Immature natural killer cell (primary cell): ENCODE results near the gene AP2M1. TPM values are rescaled to one million over a fixed set of nuclear protein-coding genes. Genes with fewer than 3 reads are reported as not detected.
A peak's percentile ranks its signal among the peaks of the same experiment; 100 is the strongest.

Experiments used
- DNase-seq, 3 donors: peaks; one replicate each; pipeline ENCODE4 v3.0.0; 2022; ENCODE audit warnings: mixed read lengths in 1 of 3
- H3K27ac Mint-ChIP-seq, 6 donors: one replicate each; pipeline ENCODE4 v1.8.0; 2020; ENCODE audit warnings: mixed read lengths in 6 of 6, mild to moderate bottlenecking in 5 of 6, inconsistent platforms in 4 of 6, moderate library complexity in 3 of 6
- H3K27me3 Mint-ChIP-seq, 3 donors: one replicate each; pipeline ENCODE4 v1.8.0; 2020 to 2021; ENCODE audit warnings: low read depth in 3 of 3, mild to moderate bottlenecking in 3 of 3, mixed read lengths in 3 of 3, moderate library complexity in 3 of 3, inconsistent platforms in 1 of 3
- H3K36me3 Mint-ChIP-seq, 3 donors: one replicate each; pipeline ENCODE4 v1.8.0; 2020; ENCODE audit warnings: mixed read lengths in 3 of 3, inconsistent platforms in 2 of 3, mild to moderate bottlenecking in 2 of 3
- H3K4me1 Mint-ChIP-seq, 2 donors: one replicate each; pipeline ENCODE4 v1.8.0; 2020; ENCODE audit warnings: inconsistent platforms in 2 of 2, mild to moderate bottlenecking in 2 of 2, mixed read lengths in 2 of 2, moderate library complexity in 1 of 2
- H3K4me3 Mint-ChIP-seq, 5 donors: one replicate each; pipeline ENCODE4 v1.8.0; 2020; ENCODE audit warnings: mild to moderate bottlenecking in 5 of 5, mixed read lengths in 5 of 5, inconsistent platforms in 3 of 5, moderate library complexity in 3 of 5
- H3K9me3 Mint-ChIP-seq, 6 donors: one replicate each; pipeline ENCODE4 v1.8.0; 2020; ENCODE audit warnings: mild to moderate bottlenecking in 6 of 6, mixed read lengths in 6 of 6, inconsistent platforms in 4 of 6, moderate library complexity in 3 of 6
- polyA plus RNA-seq, 3 donors: library from polyadenylated mRNA; unstranded; fragments of 300-500 nt; fragmentation: Illumina TruSeq; gene quantifications; one replicate each; pipeline ENCODE4 v1.2.3, GENCODE V29; 2021

The AP2M1 gene
- polyA plus RNA-seq, 3 donors from 2014 or later, result 270 to 364 (median 329) TPM

- Mint-ChIP-seq H3K9me3 (no peaks in the 10 kb centered on the region), H3K27me3 (peaks cover 0 to 6% (median 5%) of the 10 kb centered on the region in 3 donors), H3K27ac (peak overlapping the region in 1 of 6 donors; percentile 49), H3K4me1 (peaks cover 37 to 51% of the 10 kb centered on the region in 2 donors), H3K4me3 (no peak overlapping the region), H3K36me3 (peaks cover under 1 to 35% (median 14%) of the 10 kb centered on the region in 3 donors)
- no peak for DNase-seq
Measured at GRCh38 chr3:184177767-184178306, 3.2 kb downstream of the AP2M1 start.

GRCh38 chr3:184178521-184179138 is 4.0 kb downstream of the AP2M1 start:
- H3K4me1 Mint-ChIP-seq, result peaks cover 37 to 48% of the 10 kb centered on the region in 2 donors
- no peak overlapping the region for H3K4me3 Mint-ChIP-seq
- peaks cover 7 to 38% (median 17%) of the 10 kb centered on the region in 3 donors for H3K36me3 Mint-ChIP-seq
- peak overlapping the region in 1 of 6 donors; percentile 49 for H3K27ac Mint-ChIP-seq
- no peak for DNase-seq
- H3K9me3 Mint-ChIP-seq, result no peaks in the 10 kb centered on the region
- H3K27me3 Mint-ChIP-seq, result peaks cover 0 to 6% (median 5%) of the 10 kb centered on the region in 3 donors

GRCh38 chr3:184180165-184180564 is 5.5 kb downstream of the AP2M1 start:
- peaks cover 32 to 45% of the 10 kb centered on the region in 2 donors for H3K4me1 Mint-ChIP-seq
- no peak overlapping the region for H3K4me3 Mint-ChIP-seq
- H3K36me3 Mint-ChIP-seq, result peaks cover 7 to 44% (median 17%) of the 10 kb centered on the region in 3 donors
- H3K27me3 Mint-ChIP-seq, result peaks cover 0 to 2% (median 0%) of the 10 kb centered on the region in 3 donors
- no peak overlapping the region for H3K27ac Mint-ChIP-seq
- no peak for DNase-seq
- H3K9me3 Mint-ChIP-seq, result no peaks in the 10 kb centered on the region

GRCh38 chr3:184181596-184181995 is 6.9 kb downstream of the AP2M1 start:
- no peak overlapping the region for H3K4me3 Mint-ChIP-seq
- H3K4me1 Mint-ChIP-seq, result peaks cover 31 to 43% of the 10 kb centered on the region in 2 donors
- H3K27me3 Mint-ChIP-seq, result peaks cover 5 to 9% (median 6%) of the 10 kb centered on the region in 3 donors
- H3K36me3 Mint-ChIP-seq, result peaks cover 7 to 44% (median 17%) of the 10 kb centered on the region in 3 donors
- DNase-seq, result no peak
- no peaks in the 10 kb centered on the region for H3K9me3 Mint-ChIP-seq
- H3K27ac Mint-ChIP-seq, result no peak overlapping the region

- H3K4me3 Mint-ChIP-seq, result no peak overlapping the region
- H3K4me1 Mint-ChIP-seq, result peaks cover 33 to 41% of the 10 kb centered on the region in 2 donors
- H3K36me3 Mint-ChIP-seq, result peaks cover 7 to 42% (median 17%) of the 10 kb centered on the region in 3 donors
- no peaks in the 10 kb centered on the region for H3K9me3 Mint-ChIP-seq
- H3K27me3 Mint-ChIP-seq, result peaks cover 5 to 10% (median 8%) of the 10 kb centered on the region in 3 donors
- no peak for DNase-seq
- H3K27ac Mint-ChIP-seq, result peak overlapping the region in 1 of 6 donors; percentile 40
Measured at GRCh38 chr3:184183679-184184078, 9.0 kb downstream of the AP2M1 start.

- no peaks in the 10 kb centered on the region for H3K9me3 Mint-ChIP-seq
- H3K4me3 Mint-ChIP-seq, result peak overlapping the region; percentile 96 to 99 (median 97)
- peaks cover 34 to 41% of the 10 kb centered on the region in 2 donors for H3K4me1 Mint-ChIP-seq
- H3K27ac Mint-ChIP-seq, result peak overlapping the region; percentile 67 to 99 (median 92)
- DNase-seq, result no peak
- H3K27me3 Mint-ChIP-seq, result peaks cover 5 to 10% (median 8%) of the 10 kb centered on the region in 3 donors
- H3K36me3 Mint-ChIP-seq, result peaks cover 7 to 42% (median 17%) of the 10 kb centered on the region in 3 donors
Measured at GRCh38 chr3:184184546-184185230, 10.0 kb downstream of the AP2M1 start.

GRCh38 chr3:184185461-184186183 is 11.0 kb downstream of the AP2M1 start:
- peak; percentile 99 to 100 (median 100) for DNase-seq
- peak overlapping the region; percentile 89 to 99 (median 96) for H3K27ac Mint-ChIP-seq
- H3K9me3 Mint-ChIP-seq, result no peaks in the 10 kb centered on the region
- peak overlapping the region; percentile 96 to 99 (median 97) for H3K4me3 Mint-ChIP-seq
- peaks cover 5 to 10% (median 8%) of the 10 kb centered on the region in 3 donors for H3K27me3 Mint-ChIP-seq
- H3K4me1 Mint-ChIP-seq, result peaks cover 37 to 48% of the 10 kb centered on the region in 2 donors
- H3K36me3 Mint-ChIP-seq, result peaks cover 10 to 42% (median 21%) of the 10 kb centered on the region in 3 donors

- H3K9me3 Mint-ChIP-seq, result no peaks in the 10 kb centered on the region
- H3K27ac Mint-ChIP-seq, result peak within 1 kb of the TSS; percentile 89 to 99 (median 96)
- peaks cover 5 to 10% (median 8%) of the 10 kb centered on the region in 3 donors for H3K27me3 Mint-ChIP-seq
- peak within 1 kb of the TSS; percentile 96 to 99 (median 97) for H3K4me3 Mint-ChIP-seq
- peaks cover 10 to 42% (median 16%) of the 10 kb centered on the region in 3 donors for H3K36me3 Mint-ChIP-seq
- no peak for DNase-seq
- H3K4me1 Mint-ChIP-seq, result peaks cover 37 to 48% of the 10 kb centered on the region in 2 donors
Measured at GRCh38 chr3:184186184-184186901, 11.7 kb downstream of the AP2M1 start, which contains the start of gene ABCF3. Gene ABCF3 (plus strand): TSS chr3:184186199. CDS start chr3:184186208, 9 bp downstream.

GRCh38 chr3:184186902-184187207 is 12.2 kb downstream of the AP2M1 start:
- peaks cover 10 to 39% (median 13%) of the 10 kb centered on the region in 3 donors for H3K36me3 Mint-ChIP-seq
- peak overlapping the region; percentile 47 to 99 (median 93) for H3K27ac Mint-ChIP-seq
- H3K4me3 Mint-ChIP-seq, result peak overlapping the region; percentile 96 to 99 (median 97)

GRCh38 chr3:184188080-184188479 is 13.4 kb downstream of the AP2M1 start:
- Mint-ChIP-seq H3K4me3 (peak overlapping the region in 3 of 5 donors; percentile 21 to 42 (median 29)), H3K27ac (peak overlapping the region in 1 of 6 donors; percentile 89), H3K9me3 (no peaks in the 10 kb centered on the region), H3K4me1 (peaks cover 37 to 48% of the 10 kb centered on the region in 2 donors), H3K27me3 (peaks cover 5 to 10% (median 8%) of the 10 kb centered on the region in 3 donors), H3K36me3 (peaks cover 10 to 40% (median 15%) of the 10 kb centered on the region in 3 donors)
- no peak for DNase-seq

More at GRCh38 chr3:184186902-184187207, 12.2 kb downstream of the AP2M1 start:
- H3K9me3 Mint-ChIP-seq, result no peaks in the 10 kb centered on the region
- H3K27me3 Mint-ChIP-seq, result peaks cover 5 to 10% (median 8%) of the 10 kb centered on the region in 3 donors
- no peak for DNase-seq
- peaks cover 37 to 48% of the 10 kb centered on the region in 2 donors for H3K4me1 Mint-ChIP-seq

- Mint-ChIP-seq H3K4me1 (peaks cover 37 to 48% of the 10 kb centered on the region in 2 donors), H3K4me3 (no peak overlapping the region), H3K27ac (peak overlapping the region in 1 of 6 donors; percentile 17), H3K36me3 (peaks cover 12 to 42% (median 17%) of the 10 kb centered on the region in 3 donors), H3K9me3 (no peaks in the 10 kb centered on the region), H3K27me3 (peaks cover 5 to 10% (median 8%) of the 10 kb centered on the region in 3 donors)
- no peak for DNase-seq
Measured at GRCh38 chr3:184189421-184189820, 14.8 kb downstream of the AP2M1 start.

- Mint-ChIP-seq H3K4me1 (peaks cover 9 to 18% of the 10 kb centered on the region in 2 donors), H3K36me3 (peaks cover 12 to 48% (median 22%) of the 10 kb centered on the region in 3 donors), H3K27me3 (peaks cover 0 to 2% (median 2%) of the 10 kb centered on the region in 3 donors), H3K9me3 (no peaks in the 10 kb centered on the region), H3K27ac (no peak overlapping the region), H3K4me3 (no peak overlapping the region)
- DNase-seq, result no peak
Measured at GRCh38 chr3:184192889-184193288, 18.2 kb downstream of the AP2M1 start.
